Spleen (tissue), 7 donors: Measurements from ENCODE around the gene SHF.

Experiments used
- POLR2A ChIP-seq, 3 donors: fragments of 450-650 bp; IDR thresholded peaks; one replicate each; pipeline ENCODE4 v1.5.1; 2017; ENCODE audit warnings: antibody characterized with exemption in 3 of 3, mild to moderate bottlenecking in 1 of 3
- TF ChIP-seq, protein P1 (sequence below), 11 experiments: fragments of 200-600 bp in 7 of 11; fragments of 450-650 bp in 4 of 11; sonication (generic) in 4 of 11; IDR thresholded peaks in 8 of 11; conservative IDR thresholded peaks in 3 of 11; 1 replicate in 7 of 11; 2 replicates in 4 of 11; pipeline versions ENCODE4 v1.4.0 to v1.8.0; 2016 to 2021; ENCODE audit warnings: antibody characterized with exemption in 11 of 11, inconsistent platforms in 4 of 11, mild to moderate bottlenecking in 1 of 11
- donor health status: DM: no; HTN: no; CAD: no; lungs with moderate emphysema.
- donor health status: DM: no; HTN: no; CAD: no.
- donor health status: DM: no; HTN: no; CAD: no.

DNA sequence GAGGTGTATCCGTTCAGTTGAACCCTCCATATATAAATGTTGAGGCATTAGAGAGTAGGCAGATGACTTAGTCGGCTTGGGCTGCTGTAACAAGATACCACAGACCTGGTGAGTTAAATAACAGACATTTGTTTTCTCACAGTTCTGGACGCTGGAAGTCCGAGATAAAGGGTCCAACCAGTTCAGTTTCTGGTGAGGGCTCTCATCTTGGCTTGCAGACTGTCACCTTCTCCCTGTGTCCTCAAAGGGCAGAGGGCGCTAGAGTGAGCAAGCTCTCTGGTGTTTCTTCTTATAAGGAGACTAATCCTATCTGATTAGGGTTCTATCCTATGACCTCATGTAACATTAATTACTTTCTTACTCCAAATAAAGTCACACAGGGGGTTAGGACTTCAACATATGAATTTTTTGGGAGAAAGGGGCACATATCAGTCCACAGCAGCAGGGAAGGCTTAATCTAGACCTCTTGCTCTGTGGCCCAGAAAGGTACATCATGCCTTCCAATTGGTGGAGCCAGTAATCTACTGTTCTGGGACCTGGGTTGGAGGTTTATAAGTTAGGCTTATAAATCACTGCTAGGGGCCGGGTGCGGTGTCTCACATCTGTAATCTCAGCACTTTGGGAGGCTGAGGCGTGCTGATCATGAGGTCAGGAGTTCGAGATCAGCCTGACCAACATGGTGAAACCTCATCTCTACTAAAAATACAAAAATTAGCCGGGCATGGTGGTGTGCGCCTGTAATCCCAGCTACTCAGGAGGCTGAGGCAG lies 37.9 kb upstream of the SHF start:
- TF ChIP-seq, protein P1, sequence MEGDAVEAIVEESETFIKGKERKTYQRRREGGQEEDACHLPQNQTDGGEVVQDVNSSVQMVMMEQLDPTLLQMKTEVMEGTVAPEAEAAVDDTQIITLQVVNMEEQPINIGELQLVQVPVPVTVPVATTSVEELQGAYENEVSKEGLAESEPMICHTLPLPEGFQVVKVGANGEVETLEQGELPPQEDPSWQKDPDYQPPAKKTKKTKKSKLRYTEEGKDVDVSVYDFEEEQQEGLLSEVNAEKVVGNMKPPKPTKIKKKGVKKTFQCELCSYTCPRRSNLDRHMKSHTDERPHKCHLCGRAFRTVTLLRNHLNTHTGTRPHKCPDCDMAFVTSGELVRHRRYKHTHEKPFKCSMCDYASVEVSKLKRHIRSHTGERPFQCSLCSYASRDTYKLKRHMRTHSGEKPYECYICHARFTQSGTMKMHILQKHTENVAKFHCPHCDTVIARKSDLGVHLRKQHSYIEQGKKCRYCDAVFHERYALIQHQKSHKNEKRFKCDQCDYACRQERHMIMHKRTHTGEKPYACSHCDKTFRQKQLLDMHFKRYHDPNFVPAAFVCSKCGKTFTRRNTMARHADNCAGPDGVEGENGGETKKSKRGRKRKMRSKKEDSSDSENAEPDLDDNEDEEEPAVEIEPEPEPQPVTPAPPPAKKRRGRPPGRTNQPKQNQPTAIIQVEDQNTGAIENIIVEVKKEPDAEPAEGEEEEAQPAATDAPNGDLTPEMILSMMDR (IDR thresholded peaks at IDR 0.05 in 8 of 11, conservative IDR thresholded peaks at IDR 0.05 in 3 of 11): no peak
- no peak for TF ChIP-seq POLR2A (IDR thresholded peaks at IDR 0.05)
